MM.1S (cell line): ENCODE data around the gene SLC36A1.

Experiments used
- EZH2 ChIP-seq: fragments of 300-600 bp; sonication (generic); optimal IDR thresholded peaks from 2 replicates; pipeline ENCODE3; 2017; ENCODE audit warnings: low read depth, mild to moderate bottlenecking, antibody characterized with exemption, low read length, mixed read lengths
- TF ChIP-seq, protein P1 (sequence below): fragments of 300-600 bp; sonication (generic); IDR thresholded peaks from 2 replicates; pipeline ENCODE4 v1.5.1; 2016; ENCODE audit warnings: antibody characterized with exemption, low read length, mixed read lengths

DNA sequence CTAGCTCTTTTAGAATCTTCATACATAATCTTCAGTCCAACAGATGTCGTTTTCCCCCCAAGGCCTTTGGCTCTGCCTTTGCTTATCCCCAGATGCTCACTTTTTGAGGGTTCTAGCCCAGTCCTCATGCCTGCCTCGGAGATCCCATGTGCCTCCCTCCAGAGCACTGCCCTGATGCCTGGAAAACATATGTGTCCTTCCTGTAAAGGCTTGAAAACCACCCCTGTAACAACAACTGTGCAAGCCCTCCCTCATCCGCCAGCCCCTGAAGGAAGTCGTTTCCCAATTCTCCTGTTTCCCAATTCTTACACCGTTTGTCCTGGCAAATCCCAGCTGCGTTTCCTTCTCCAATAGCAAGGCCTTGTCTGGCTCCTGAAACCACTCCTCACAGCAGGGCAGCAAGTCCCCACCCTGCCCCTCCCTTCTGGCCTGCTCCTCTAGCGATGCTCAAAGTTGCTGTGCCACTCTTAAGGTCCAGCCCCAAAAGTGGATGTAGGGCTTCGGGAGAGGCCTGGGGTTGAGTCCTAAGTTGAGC, 52.2 kb downstream of the SLC36A1 start:
- TF ChIP-seq, protein P1, sequence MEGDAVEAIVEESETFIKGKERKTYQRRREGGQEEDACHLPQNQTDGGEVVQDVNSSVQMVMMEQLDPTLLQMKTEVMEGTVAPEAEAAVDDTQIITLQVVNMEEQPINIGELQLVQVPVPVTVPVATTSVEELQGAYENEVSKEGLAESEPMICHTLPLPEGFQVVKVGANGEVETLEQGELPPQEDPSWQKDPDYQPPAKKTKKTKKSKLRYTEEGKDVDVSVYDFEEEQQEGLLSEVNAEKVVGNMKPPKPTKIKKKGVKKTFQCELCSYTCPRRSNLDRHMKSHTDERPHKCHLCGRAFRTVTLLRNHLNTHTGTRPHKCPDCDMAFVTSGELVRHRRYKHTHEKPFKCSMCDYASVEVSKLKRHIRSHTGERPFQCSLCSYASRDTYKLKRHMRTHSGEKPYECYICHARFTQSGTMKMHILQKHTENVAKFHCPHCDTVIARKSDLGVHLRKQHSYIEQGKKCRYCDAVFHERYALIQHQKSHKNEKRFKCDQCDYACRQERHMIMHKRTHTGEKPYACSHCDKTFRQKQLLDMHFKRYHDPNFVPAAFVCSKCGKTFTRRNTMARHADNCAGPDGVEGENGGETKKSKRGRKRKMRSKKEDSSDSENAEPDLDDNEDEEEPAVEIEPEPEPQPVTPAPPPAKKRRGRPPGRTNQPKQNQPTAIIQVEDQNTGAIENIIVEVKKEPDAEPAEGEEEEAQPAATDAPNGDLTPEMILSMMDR, result no peak
- no peak for TF ChIP-seq EZH2
